Left colon (tissue), 2 donors: ENCODE results near the gene MTF2. TPM values are rescaled to one million over a fixed set of nuclear protein-coding genes. Genes with fewer than 3 reads are reported as not detected.

Experiments used
- ATAC-seq: fragments of 200-7000 bp; cut with Tn5 transposase; one replicate; pipeline ENCODE4 v1.9.1; 2020; ENCODE audit warnings: mild to moderate bottlenecking, moderate library complexity
- DNase-seq, 2 donors: peaks; one replicate each; pipeline ENCODE4 v3.0.0-alpha.2; 2020
- intact Hi-C, 2 donors: fragments of 100-400 bp; cut with DNase I in 1 of 2; cut with micrococcal nuclease in 1 of 2; formaldehyde crosslinking; loops; one replicate each; pipeline versions ENCODE4 v1.11.2 to v1.14.0; 2022; cut with DNase I, micrococcal nuclease
- total RNA-seq, 2 donors: library from RNA; stranded (reverse); fragmentation: NEBNext Ultra II Directional; extraction: Animal tissue kit (Norgen Biotek cat#: 25700); gene quantifications; one replicate each; pipeline ENCODE4 v1.2.1, GENCODE V29; 2021
- donor health status: DM: no; HTN: no; CAD: no.
- donor health status: DM: yes; HTN: yes; CAD: no.

The MTF2 gene
- total RNA-seq, 2 donors from 2014 or later = 24.4 to 26.3 TPM

GRCh38 chr1:93080179-93080823, 1.2 kb downstream of the MTF2 start:
- DNase-seq = no peak
- intact Hi-C loops = loop anchor here in 1 of 2 donors (10.0 kb wide), 1 partner anchor 104 kb away; the partner anchor contains the start of genes CCDC18 and TMED5
- ATAC-seq = peak; percentile 68

- DNase-seq (no peak), ATAC-seq (no peak)
- intact Hi-C loops = loop anchor here in 1 of 2 donors (10.0 kb wide), 1 partner anchor 103 kb away; the partner anchor contains the start of genes CCDC18 and TMED5
Observed at GRCh38 chr1:93081716-93082115, 2.6 kb downstream of the MTF2 start.

DNA sequence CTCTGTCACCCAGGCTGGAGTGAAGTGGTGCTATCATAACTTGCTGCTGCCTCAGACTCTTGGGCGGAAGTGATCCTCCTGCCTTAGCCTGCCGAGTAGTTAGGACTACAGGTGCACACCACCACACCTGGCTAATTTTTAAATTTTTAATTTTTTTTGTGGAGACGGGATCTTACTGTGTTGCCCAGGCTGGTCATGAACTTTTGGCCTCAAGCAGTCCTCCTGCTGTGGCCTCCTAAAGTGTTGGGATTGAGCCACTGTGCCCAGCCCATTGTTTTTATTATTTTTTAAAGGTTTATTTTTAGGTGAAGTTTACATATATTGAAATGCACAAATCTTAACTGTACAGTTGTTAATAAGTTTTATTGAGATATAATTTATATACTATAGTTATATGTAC, 3.2 kb downstream of the MTF2 start:
- intact Hi-C loops = loop anchor here in 1 of 2 donors (10.0 kb wide), 1 partner anchor 102 kb away; the partner anchor contains the start of genes CCDC18 and TMED5
- no peak for ATAC-seq
- DNase-seq = no peak

DNA sequence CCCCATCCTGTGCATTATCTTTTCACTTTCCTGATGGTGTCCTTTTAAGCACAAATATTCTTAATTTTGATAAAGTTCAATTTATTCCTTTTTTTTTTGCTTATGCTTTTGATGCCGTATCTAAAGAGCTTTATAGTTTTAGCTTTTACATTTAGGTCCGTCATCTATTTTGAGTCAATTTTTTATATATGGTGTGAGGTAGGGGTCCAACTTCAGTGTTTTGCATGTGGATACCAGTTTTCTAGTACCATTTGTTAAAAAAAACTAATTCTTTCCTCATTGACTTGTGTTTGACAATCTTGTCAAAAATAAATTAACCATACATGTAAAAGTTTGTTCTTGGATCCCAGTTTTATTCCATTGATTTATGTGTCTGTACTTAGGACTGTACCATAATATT, 4.9 kb downstream of the MTF2 start:
- DNase-seq (no peak), ATAC-seq (no peak)
- intact Hi-C loops = loop anchor here in 1 of 2 donors (10.0 kb wide), 1 partner anchor 101 kb away; the partner anchor contains the start of genes CCDC18 and TMED5

DNA sequence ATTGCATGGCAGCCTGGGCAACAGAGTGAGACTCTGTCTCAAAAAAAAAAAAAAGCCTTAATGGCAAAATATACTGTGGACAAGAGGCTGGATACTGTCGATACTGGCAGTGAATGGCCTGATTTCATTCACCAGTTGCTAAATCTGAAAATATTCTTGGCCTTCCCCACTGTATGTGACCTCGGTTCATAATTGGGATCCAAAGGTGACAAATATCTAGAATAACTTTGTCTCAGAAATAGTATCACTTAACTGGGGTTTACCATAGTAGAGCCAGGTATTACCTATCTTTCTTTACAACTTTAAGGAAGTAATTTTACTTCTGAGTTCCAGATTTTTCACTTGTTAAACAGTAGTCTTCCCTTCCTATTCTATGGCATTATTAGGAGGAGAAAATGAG, 8.4 kb downstream of the MTF2 start:
- ATAC-seq = no peak
- intact Hi-C loops = loop anchor here in 1 of 2 donors (10.0 kb wide), 1 partner anchor 97 kb away; the partner anchor contains the start of genes CCDC18 and TMED5

DNA sequence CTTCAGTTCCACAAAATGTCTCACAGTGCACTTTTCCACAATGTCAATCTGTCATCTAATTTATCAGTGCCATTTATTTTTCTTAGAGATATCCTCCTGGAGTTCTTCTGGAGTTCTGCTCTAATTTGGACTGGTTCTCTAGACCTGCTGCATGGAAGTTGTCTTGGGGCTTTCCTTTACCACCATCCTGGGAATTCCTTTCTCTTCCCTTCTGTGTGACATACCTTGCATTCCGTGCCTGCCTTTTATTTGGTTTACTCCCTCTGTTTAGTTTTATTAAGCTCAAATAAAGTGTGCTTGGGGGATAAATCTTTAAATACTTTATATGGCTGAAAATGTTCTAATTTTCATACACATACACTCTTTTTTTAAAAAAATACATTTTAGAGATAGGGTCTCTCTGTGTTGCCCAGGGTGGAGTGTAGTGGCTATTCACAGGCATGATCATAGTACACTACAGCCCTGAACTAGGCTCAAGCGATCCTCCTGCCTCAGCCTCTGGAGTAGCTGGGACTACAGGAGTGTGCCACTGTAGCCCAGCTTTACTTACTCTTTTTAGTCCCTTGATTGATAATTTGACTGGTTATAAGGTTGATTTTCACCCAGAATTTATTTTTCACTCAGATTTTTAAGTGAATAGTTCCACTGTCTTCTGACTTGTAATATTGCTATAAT, 14.4 kb downstream of the MTF2 start:
- DNase-seq (no peak), ATAC-seq (no peak)
- intact Hi-C loops = no loop called here

More for the DNA sequence above, 8.4 kb downstream of the MTF2 start:
- no peak for DNase-seq

DNA sequence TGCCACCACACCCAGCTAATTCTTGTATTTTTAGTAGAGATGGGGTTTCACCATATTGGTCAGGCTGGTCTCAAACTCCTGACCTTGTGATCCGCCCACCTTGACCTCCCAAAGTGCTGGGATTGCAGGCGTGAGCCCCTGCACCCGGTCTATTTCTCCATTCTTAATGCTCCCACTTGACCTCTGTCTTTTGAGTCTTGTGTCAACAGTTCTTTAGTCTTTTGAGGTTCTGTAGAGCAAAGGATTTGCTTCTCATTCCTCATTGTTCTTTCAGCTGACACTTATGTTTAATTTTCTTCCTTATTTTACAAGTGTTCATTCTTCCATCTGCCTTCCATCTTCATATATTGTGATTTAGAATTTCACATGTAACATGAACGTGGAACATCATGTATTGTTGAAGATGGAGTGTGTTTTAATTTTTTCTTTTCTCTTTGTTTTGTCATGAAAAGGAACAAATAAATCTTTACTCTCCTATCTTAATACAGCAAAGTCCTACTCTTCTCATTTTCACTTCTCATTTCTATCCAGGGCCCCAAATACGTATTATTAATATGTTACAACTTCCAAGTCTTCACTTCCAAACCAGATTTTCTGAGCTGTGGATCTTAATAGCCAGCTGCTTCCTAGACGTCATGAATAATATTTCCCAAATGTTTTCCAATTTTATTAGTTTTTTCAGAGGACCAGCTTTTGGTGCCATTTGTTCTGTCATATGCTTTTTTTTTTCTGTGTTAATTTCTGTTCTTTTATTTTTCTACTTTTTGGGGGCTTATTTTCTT, 16.9 kb downstream of the MTF2 start:
- ATAC-seq (no peak), DNase-seq (no peak)

DNA sequence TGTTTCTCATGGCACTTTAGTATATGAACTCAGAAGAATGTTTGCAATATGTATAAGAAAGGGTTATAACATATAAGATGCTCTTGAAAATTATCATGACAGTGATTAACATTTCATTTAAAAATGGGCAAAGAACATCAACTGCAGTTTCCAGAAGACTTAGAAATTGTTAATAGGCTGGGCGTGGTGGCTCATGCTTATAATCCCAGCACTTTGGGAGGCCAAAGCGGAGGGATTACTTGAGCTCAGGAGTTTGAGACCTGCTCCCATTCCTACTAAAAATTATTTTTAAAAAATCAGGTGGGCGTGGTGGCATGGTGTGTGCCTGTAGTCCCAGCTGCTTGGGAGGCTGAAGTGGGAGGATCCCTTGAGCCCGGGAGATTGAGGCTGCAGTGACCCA, 23.1 kb downstream of the MTF2 start:
- intact Hi-C loops = no loop called here
- DNase-seq (no peak), ATAC-seq (no peak)

More for the DNA sequence above, 16.9 kb downstream of the MTF2 start:
- intact Hi-C loops = no loop called here

DNA sequence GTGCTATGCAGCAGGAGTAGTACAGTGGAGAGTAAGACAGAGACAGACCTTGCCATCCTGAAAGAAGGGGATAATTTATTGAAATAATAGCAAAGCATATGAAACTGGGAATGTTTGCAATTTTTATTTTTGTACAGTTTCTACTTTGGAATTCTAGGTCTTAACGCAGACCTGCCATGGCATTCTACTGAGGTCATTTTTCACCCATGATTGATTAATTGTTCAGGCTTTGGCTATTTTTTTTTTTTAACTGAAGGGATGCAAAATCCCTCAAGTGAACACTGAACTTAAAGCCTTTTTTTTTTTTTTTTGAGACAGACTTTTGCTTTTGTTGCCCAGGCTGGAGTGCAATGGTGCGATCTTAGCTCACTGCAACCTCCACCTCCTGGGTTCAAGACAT, 27.1 kb downstream of the MTF2 start:
- no peak for DNase-seq
- ATAC-seq = no peak
- intact Hi-C loops = no loop called here

DNA sequence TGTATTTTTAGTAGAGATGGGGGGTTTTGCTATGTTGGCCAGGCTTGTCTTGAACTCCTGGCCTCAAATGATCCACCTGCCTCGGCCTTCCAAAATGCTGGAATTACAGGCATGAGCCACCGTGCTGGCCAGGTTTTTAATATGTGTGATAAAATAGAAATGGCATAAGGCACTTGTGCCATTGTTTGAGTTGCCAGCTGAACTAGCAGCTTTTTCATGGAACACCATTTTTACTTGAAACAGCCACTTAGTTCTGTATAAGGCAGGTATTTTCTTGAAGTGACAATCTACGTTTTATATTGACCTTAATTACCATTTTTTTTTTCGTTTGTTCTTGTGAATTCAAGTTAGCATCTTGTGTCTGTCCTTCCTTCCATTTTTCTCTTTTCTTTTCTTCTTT, 28.3 kb downstream of the MTF2 start:
- intact Hi-C loops = no loop called here
- DNase-seq (no peak), ATAC-seq (no peak)

GRCh38 chr1:93108335-93108734, 29.3 kb downstream of the MTF2 start:
- DNase-seq (no peak), ATAC-seq (no peak)
- intact Hi-C loops = no loop called here

DNA sequence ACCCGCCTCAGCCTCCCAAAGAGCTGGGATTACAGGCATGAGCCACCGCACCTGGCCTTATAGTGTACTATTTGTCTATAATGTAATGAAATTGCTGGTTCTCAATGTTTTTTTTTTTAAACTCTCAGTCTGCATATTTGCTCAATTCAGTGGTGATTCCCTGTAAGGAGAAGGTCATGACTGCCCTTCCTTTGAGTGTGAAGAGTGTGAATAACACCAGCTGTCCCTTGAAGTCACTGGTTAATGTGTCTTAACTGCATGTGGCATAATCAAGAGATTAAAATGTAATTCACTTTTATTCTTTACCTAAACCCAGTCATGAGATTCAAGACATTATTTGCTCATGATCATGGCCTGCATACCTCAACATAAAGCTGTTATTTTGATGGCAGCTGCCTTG, 30.5 kb downstream of the MTF2 start:
- intact Hi-C loops = no loop called here
- ATAC-seq (peak; percentile 74), DNase-seq (no peak)

DNA sequence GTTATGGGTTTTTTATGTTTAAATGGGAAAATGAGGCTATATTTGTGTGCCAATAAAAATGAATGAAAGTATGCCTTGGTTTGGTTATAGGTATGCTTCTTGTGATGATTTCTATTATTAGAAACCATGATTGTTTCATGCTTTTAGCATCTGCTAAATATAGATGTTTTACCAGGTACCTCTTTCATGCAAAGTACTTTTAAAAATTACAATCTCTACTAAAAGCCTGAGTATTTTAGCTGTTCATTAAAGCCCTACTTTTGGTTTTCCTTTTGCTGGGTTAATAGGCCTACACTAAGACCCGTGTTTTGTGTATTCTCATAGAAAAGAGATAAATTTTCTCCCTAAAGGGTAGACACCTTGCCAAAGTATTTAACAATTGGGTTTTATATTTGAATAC, 32.0 kb downstream of the MTF2 start:
- intact Hi-C loops = no loop called here
- ATAC-seq = no peak
- DNase-seq = no peak

- intact Hi-C loops = no loop called here
- ATAC-seq = no peak
- no peak for DNase-seq
Observed at GRCh38 chr1:93111561-93111960, 32.5 kb downstream of the MTF2 start.

DNA sequence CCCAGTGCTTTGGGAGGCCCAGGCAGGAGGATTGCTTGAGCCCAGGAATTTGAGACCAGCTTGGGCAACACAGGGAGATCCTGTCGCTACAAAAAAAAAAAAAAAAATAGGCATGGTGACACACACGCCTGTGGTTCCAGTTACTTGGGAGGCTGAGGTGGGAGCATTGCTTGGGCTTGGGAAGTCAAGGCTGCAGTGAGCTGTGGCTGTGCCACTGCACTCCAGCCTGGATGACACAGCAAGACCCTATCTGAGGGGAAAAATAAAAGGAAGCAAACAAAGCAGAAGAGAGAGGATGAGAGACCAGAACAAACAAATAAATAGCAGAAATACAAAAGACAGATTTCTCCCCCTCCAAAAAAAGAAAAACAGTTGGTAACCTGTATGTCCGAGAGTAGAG, 34.0 kb downstream of the MTF2 start:
- no peak for DNase-seq
- intact Hi-C loops = no loop called here
- no peak for ATAC-seq

DNA sequence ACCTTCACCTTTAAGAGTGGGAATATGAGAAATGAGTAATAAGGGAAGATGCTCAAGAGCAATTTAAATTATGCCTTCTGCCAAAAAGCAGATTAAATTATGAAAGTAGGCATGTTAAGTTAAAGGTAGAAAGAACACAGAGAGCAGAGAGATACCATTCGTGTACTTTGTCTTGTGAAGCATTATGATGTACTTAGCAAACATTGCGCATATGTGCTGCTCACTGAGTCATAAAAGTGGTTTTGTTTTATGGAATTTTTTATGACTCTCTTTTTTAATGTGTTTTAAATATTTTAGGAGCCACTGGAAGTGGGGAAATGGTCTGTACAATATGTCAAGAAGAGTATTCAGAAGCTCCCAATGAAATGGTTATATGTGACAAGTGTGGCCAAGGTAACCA, 35.3 kb downstream of the MTF2 start:
- peak; percentile 87 for ATAC-seq
- intact Hi-C loops = no loop called here
- DNase-seq = no peak

GRCh38 chr1:93120614-93121013, 41.5 kb downstream of the MTF2 start:
- intact Hi-C loops = no loop called here
- ATAC-seq (no peak), DNase-seq (no peak)

DNA sequence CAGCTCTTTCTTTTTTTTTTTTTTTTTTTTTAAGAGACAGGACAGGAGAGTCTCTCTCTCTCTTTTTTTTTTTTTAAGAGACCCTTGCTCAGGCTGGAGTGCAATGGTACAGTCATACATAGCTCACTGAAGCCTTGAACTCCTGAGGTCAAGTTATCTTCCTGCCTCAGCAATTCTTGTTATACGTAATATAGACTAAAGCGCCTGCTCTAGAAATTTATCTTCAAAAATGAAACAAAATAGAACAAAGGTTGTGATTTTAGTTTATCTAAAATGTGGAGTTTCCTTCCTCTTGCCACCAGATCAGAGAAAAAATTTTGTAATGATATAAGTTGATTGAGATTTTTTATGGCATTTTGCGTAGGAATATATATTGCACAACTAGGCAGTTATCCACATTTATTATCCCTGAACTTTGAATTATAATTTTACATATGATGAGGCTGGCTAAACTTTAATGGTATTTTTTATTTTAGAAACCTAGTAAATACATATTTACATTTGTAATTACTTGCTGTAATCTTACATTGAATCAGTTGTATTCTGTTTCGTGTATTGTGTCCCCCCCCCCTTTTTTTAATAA, 44.2 kb downstream of the MTF2 start:
- intact Hi-C loops = no loop called here
- ATAC-seq = peak; percentile 87
- DNase-seq = no peak
